GM19438 (cell line): ENCODE data around the gene SP8.
"Not testable (repeated sequence)": the region's sequence is repeated elsewhere in the genome, so short reads cannot be mapped to it uniquely, and the experiment has no call there.

Experiments used
- ATAC-seq: cut with Tn5 transposase; IDR thresholded peaks from one replicate; pipeline ENCODE4 v1.9.1; 2021; ENCODE audit warnings: low read depth; ENCODE audit not compliant: unreplicated experiment

Gene SP8

DNA sequence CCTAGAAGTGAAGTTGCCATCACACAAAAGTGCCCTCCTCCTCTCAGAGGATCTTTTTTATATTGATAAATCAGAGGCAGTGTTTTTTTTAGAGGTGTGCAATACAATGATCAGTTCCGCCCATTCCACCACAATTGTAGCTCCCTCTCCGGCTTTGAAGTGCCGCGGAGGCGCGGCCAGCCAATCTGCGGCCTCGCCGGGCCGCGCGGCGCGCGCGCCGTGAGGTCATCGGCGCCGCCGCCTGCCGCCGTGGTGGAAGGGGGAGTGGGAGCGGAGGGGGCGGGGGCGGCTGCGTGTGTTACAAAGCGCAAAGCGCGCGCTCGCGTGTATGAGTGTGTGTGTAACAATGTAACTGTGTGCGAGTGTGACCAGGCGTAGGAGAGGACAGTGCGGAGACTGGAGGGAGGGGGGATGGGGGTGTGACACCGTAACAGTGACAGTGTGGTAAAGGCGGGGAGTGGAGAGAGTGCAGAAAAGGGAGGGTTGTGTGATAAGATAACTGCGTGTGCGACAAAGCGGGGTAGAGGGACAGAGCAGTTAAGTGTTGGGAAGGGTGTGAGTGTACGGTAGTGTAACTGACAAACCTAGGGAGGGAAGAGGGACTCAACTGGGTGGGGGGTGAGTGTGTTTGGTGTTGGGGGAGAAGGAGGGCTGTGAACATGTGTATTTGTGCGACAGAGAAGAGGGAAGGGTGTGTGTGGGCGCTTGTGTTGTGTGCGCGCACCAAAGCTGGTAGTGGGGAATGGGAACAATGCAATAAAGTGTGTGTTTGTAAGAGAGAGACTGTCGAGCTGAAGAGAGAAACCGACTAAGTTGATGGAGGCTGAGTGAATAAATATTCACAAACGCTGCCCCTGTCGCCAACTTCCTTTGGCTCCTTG is at the start of gene SP8:
Gene SP8, minus strand, starts transcription at position 108 of the 881 bp plus-strand sequence. Its CDS starts 88 bp downstream, at position 20.
- ATAC-seq, result no peak

GRCh38 chr7:20836424-20836823 is 49.7 kb upstream of the SP8 start:
- ATAC-seq, result peak; percentile 70

DNA sequence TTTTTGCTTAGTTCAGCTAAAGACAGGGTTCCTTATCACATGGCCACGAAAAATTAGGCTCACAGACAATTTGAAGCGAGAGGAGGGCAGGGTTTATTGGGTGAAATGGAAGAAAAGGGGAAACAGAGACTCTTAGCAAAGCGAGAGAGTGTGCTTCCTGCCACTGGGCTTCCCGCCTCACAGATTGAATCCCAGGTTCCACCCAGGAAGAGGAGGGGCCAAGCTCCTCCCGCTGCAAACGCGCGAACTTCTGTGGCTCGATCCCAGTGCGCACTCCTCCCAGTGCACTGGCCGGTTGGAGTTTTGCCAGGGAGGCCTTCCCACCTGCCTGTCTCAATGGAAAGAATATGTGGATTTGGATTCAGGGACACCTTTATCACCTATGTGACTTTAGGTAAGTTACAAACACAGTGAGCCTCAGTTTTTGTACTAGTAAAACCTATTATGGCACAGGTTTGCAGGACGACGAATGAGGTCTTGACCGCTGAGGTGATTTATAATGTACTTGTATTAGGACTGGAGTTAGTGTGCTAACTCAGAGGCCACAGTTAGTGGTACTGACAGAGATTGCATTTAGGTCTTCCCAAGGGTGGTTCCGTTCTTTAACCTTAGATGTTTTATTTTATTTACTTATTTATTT is 48.5 kb upstream of the SP8 start:
- no peak for ATAC-seq

DNA sequence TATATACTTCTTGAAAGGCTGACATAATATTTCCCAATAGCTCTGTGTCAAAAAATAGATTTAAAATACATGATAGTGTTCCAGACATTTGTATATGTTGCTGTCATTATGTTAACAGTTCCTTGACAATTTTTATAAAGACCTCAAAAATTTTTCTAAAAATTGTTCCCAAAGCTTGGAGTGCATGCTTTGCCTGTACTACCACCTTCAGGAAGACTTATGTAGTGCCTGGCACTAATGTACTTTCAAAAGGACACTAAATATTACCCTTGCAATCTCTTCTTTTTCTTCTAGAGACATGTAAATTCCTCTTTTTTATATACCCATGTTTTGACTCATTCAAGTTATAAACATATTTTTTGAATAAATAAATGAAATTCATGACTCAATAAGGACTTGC is 48.0 kb upstream of the SP8 start:
- ATAC-seq, result no peak

DNA sequence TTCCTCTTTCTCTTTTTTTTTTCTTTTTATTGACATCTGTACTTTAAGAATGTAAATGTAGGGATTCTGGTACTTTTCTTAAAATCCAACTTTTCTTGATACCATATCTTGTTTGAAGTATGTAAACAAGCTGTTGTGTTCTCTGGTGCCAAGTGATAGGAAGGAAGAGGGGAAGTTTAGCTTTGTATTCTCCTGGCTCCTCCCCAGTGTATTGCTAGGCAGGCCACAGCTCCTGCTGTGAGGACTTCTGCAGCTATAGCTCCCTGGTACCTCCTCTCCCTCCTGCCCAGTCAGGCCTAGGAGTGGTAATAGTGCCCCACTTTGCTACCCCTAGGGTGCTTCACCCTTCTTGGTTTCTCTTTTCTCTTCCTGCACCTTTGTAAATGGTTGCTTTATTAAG is 45.3 kb upstream of the SP8 start:
- ATAC-seq, result no peak

- ATAC-seq, result no peak
Observed at GRCh38 chr7:20831451-20831850, 44.8 kb upstream of the SP8 start.

- no peak for ATAC-seq
Observed at GRCh38 chr7:20828947-20829346, 42.3 kb upstream of the SP8 start.

DNA sequence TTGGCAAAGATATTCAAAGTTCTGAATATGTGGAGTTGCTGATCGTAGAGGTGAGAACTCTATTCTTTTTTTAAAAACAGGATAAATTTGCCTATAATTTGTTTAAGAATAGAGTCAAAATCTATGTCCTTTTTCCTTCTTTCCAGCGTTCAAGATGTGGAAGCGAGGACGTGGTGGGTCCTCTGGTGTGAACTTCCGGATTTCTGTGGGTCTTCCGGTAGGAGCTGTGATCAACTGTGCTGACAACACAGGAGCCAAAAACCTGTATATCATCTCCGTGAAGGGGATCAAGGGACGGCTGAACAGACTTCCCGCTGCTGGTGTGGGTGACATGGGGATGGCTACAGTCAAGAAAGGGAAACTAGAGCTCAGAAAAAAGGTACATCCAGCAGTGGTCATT is 40.5 kb upstream of the SP8 start:
- ATAC-seq, result no peak

- ATAC-seq, result no peak
Observed at GRCh38 chr7:20826243-20826642, 39.6 kb upstream of the SP8 start.

DNA sequence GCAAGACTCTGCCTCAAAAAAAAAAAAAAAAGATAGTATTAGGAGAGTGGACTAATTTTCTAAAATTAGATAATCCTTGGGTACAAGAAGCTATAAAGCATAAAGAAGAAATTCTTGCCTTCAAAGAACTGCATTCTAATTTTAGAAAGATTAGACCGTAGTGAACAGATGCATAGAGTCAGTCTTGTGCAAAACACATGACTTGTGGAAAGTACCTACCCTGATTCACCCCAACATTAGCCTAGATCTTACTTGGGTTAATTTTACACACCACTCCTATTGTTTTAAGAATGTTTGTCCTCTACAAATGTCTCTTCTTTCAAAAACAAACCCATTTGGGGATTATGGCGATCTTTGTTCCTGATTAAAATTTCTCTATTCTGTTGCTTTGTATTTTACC is 38.9 kb upstream of the SP8 start:
- ATAC-seq, result no peak

DNA sequence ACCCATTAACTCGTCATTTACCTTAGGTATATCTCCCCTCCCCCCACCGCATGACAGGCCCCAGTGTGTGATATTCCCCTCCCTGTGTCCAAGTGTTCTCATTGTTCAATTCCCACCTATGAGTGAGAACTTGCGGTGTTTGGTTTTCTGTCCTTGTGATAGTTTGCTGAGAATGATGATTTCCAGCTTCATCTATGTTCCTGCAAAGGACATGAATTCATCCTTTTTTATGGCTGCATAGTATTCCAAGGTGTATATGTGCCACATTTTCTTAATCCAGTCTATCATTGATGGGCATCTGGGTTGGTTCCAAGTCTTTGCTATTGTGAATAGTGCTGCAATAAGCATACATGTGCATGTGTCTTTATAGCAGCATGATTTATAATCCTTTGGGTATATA is 34.7 kb upstream of the SP8 start:
- not testable (repeated sequence) for ATAC-seq

- ATAC-seq, result no peak
Observed at GRCh38 chr7:20816372-20816959, 29.8 kb upstream of the SP8 start.

DNA sequence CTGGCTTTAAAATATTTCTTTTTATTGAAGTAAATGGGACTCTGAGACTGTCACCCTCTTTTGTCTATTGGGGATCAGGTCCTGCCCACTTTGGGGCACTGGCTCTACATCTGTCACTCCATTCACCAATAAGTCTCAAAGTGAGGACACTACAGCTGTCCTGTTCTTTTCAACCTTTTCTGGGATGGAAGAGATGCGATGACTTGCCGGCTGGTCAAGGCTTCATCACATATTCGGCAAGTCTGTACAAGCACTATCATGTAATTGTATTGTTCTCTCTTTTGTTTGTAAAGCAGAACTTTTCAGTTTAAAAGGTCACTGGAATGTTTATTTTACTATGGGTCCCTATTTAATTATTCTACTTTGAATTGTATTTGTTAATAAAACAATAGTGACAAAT is 17.7 kb upstream of the SP8 start:
- no peak for ATAC-seq

DNA sequence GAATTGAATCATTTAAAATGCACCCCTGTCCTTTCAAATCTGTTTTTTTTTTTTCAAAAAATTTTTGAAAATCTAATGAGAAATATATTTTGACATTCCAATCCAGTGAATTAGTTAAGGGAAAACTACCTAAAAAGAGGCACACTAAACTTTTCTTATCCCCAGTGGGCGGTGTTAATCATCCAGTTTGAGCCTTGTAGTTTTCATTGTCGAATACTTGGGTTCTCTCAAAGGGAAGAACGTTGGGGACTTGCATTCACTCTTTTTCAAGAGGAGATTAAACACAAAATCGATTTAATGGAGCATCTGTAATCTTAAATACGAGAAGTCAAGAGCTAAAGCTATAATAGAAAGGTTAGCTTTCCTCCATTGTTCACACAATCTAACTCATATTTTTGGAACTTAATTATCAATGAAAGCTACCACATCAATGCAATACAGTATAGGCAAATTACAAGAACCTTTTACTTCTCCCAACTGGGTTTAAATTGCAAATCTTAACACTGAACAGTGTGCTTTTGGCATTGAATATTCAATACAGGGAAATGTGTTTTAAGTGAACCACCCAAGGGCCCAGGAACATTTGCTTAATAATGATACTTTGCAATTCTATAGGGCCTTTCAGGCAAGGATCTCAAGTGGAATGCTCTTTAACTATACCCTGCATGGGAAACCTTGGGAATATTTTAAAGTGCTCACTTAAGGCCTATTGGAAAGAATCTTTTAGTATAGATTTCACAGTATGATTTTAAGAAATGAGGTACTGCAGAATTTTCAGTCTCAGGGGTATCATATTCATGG is 13.1 kb upstream of the SP8 start:
- ATAC-seq, result no peak

DNA sequence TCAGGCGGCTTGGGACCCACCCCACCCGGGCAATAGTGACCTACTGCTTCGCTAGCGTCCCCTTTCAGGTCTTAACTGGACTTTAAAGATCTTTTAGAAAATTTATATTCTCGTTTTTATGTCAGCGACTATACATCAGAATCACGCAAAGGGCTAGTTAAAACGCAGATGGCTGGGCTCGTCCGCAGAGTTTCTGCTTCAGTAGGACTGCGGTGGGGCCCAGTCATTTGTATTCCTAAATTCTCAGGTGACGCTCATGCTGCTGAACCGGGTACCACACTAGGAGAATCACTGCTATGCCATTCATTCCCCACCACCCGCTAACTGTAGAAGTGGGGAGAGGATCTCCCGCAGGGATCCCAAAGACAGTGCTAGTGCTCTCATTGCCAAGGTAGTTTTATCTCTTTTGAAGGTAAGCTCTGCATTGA is 12.0 kb upstream of the SP8 start:
- ATAC-seq, result no peak

DNA sequence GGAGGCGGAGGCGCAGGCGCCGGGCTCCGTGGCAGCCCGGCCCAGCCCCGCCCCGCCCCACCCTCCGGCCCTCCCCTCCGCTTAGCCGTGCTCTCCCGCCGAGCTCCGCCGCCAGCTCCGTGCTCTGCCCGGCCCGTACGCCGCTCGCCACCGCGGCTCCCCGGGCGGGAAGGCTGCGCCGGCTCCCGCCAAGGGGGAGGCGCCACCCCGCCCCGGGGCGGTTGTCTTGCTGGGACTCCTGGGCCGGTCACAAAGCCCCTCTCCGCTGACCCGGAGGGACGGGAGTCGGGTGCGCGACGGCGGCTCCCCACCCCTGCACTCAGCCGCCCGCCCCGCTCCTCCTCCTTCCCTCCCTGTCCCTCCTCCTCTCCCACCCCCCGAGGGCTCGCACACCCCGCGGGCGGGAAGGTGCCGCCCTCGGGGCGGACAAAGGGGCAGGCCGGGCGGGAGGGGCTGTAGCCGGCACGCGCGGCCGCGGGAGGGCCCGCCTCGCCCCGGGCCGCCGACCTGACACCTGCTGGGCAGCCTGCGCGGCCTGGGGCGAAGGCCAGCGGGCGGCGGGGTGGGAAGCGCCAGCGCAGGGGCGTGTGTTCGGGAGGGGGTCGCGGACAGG is 11.5 kb upstream of the SP8 start:
- peak; percentile 87 for ATAC-seq

DNA sequence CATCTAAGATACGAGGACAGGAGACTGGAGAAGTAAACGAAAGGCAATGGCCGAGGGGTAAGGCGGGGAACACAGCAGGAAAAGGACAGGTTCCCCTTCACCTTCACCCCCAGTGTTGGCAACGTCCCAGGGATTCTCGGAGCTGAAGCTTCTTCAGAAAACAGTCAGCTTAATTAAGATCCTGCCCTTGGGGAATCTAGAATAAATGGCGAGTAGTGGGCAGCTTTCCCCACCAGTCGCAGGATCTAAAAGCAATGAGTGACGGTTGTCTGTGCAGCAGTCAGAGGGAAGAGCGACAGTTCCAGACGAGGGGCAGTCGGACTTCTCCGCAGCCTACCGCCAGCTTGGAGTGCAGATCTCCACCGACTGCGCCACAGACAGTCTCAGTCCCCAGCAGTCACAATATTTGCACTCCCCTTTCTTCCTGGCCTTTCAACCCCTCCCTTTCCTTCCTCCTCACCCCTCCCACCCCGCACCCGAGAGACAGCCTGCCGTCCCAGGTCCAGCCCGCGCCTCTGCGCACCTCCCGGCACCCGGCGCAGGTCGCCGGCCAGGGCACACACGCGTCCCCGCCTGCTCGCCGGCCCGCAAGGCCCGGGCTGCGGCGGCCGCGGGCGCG is 10.9 kb upstream of the SP8 start:
- peak; percentile 65 for ATAC-seq

GRCh38 chr7:20797042-20797461 is 10.4 kb upstream of the SP8 start:
- no peak for ATAC-seq

DNA sequence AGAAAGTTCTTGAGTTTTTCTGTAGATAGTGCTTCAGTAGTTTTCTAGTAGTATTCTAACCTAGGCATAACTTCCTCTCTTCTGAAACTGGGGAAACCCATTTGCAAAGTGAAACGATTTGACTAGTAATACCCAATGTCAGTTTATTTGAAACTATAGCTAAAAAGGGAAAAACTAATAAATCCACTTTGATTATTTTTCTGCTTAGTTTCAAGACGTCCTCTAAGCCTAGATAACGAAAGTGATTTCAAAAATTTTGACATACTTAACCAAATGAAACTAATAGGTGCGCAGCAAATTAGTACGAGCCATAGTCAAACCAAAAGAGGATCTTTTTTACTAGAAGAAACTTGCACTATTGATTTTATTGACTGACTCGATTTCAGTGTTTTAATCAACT is 9.8 kb upstream of the SP8 start:
- no peak for ATAC-seq

- ATAC-seq, result no peak
Observed at GRCh38 chr7:20795881-20796280, 9.2 kb upstream of the SP8 start.
